NCI-H1105 (cell line): ENCODE measurements around the gene BRMS1.
"Not testable (repeated sequence)": the region's sequence is repeated elsewhere in the genome, so short reads cannot be mapped to it uniquely, and the experiment has no call there.

ENCODE experiments used
- DNase-seq: peaks from one replicate; lab custom pipeline; 2025; lab: John Stamatoyannopoulos, UW

The BRMS1 gene

GRCh38 chr11:66322732-66323427 lies 22.0 kb downstream of the BRMS1 start:
- no peak for DNase-seq

DNA sequence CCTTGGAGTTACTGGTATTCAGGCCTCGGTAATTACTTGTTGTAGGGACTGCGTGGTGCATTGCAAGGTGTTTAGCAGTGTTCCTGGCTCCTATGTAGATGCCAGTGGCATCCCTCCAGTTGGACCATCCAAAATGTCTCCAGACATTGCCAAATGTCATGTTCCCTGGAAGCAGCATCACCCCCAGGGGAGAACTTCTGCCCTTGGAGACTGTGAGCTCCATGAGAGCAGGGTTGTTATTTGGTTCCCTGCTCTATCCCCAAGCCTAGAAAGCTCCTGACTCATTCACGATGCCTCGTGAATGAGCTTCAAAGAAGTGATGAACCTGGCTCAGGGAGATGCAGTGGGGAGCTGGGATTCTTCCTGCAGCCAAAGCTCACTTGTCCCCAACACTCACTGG lies 23.3 kb downstream of the BRMS1 start:
- DNase-seq, result no peak

- not testable (repeated sequence) for DNase-seq
Observed at GRCh38 chr11:66320748-66321147, 24.2 kb downstream of the BRMS1 start.

DNA sequence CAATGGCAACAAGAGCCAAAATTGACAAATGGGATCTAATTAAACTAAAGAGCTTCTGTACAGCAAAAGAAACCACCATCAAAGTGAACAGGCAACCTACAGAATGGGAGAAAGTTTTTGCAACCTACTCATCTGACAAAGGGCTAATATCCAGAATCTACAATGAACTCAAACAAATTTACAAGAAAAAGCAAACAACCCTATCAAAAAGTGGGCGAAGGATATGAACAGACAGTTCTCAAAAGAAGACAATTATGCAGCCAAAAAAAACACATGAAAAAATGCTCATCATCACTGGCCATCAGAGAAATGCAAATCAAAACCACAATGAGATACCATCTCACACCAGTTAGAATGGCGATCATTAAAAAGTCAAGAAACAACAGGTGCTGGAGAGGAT lies 24.6 kb downstream of the BRMS1 start:
- not testable (repeated sequence) for DNase-seq

DNA sequence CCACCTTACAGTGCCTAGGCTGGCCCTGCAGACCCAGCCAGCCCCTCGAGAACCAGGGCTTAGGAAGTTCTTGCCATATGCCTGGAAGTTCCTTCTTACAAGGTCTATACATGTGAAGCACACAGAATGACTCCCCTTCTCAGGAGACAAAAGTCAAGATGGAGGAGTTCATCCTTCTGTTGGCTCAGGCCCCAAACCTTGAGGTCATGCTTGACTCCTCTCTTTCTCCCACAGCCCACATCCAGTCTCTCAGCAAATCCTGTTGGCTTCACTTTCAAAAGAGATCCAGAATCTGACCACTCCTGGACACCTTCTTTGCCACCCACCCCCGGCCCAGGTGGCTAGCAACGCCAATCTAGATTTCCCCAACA lies 26.3 kb downstream of the BRMS1 start:
- no peak for DNase-seq

- DNase-seq, result no peak
Observed at GRCh38 chr11:66317723-66318599, 26.9 kb downstream of the BRMS1 start.

- no peak for DNase-seq
Observed at GRCh38 chr11:66317322-66317722, 27.6 kb downstream of the BRMS1 start.

- DNase-seq, result no peak
Observed at GRCh38 chr11:66316849-66317251, 28.1 kb downstream of the BRMS1 start, which contains the start of gene CD248. Gene CD248 (minus strand): TSS chr11:66317044. CDS start chr11:66317027, 17 bp downstream.

GRCh38 chr11:66315921-66316811 lies 28.7 kb downstream of the BRMS1 start:
- no peak for DNase-seq

DNA sequence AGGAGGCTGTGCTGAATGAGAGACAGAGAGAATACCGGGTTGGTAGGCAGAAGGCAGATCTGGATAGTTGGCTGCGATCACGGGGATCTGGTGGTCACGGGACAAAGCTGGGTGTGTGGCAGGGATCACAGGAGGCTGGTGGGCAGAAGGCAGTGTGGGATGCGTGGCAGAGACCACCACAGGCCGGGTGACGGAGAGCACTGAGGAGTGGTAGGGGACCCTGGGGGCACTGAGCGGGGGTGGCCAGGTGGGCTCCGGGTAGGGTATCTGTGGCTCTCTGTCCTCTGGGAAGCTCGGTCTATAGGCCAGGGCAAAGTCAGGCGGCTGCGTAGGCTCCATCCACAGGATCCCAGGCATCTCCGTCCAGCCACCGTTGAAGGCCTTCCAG lies 29.4 kb downstream of the BRMS1 start:
- no peak for DNase-seq

GRCh38 chr11:66314561-66315497 lies 30.1 kb downstream of the BRMS1 start:
- no peak for DNase-seq

DNA sequence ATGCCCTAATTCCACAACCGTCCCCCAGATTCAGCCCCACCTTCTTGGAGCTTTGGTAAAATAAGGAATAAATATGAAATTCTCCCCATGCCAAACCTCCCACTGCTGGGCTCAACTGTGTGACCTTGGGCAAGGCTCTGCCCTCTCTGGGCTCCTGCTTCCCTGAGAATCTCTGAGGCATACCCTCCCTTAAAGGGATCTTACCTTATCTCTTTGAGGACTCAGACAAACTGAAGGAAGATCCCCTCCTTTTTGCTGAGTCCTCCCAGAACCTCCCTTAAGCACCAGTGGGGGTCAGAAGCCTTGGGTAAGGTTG lies 30.8 kb downstream of the BRMS1 start:
- DNase-seq, result no peak

DNA sequence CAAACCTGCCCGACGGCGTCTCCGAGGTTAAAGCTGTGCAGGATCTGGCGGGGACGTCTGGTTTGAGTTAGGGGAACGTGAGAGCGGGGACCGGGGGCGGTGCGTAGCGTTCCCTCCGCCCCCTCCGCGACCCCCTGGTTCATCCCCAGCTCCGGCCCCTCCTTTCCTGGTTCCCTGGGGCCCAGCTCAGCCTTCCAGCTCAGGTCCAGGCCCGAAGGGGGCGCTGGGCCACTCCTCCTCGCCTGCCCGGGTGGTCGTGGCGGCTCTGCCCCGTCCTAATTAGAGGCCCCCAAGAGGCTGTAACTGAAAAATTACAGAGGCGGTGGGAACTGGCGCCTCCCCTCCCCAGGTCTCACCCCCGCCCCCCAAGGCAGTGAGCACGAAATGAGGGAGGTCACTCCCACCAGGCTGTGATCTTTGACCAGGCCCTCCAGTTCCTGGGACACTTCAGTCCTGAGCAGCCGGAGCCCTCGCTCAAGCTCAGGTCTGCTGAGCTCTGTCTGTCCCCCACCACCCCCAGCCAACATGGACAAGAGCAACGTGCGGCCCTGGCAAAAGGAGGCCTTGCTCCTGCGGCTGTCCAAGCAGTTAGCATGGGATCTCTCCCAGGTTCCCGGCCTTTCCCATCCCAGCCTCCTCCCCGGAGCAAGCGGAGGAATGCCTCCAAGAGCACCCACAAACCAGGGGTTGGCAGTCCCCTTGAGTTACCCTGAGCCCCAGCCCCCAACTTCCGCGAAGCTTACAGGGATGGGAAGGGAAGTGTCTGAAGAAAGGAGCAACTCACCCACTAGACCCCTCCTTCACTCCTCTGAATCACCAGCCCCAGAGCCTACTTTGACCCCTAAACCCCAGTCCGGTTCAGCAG lies 31.4 kb downstream of the BRMS1 start:
- DNase-seq, result no peak

DNA sequence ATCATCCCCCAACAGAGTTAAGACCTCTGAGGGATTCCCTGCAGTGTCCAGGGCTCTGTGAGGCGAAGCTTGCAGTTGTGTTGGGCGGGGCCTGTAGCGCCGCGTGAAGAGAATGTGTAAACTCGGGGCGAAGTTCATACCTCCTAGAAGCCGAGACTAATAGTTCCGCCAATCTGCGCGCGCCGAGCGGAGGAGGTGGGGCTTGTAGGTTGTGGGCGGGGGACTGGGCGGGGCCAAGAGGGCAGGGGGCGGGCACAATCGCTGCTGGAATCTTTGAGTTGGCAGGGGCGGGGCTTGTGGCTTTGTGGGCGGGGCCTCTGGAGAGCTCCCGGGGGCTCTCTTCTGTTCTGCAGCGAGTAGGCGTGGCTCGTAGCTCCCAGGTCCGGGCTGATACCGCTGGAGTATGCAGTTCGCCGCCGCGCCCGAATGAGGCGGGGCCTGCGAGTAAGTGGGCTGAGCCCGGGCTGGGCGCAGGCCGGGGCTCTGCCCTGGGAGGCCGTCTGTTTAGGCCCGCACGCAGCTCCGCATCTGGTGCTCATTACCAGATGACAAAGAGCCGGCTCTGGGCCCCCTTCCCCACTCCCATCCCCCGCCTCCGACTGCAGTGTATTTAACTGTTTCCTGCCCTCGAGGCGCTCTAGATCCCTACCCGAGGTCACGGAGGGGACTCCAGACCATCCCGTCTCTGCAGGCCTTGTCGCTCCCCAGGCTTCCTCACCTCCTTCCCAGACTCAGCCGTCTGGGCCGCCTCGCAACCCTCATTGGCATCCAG lies 32.2 kb downstream of the BRMS1 start:
- DNase-seq, result peak; percentile 96

- peak; percentile 97 for DNase-seq
Observed at GRCh38 chr11:66311965-66312548, 32.8 kb downstream of the BRMS1 start.

- DNase-seq, result no peak
Observed at GRCh38 chr11:66311470-66311964, 33.4 kb downstream of the BRMS1 start.

GRCh38 chr11:66310803-66311440 lies 34.0 kb downstream of the BRMS1 start:
- not testable (repeated sequence) for DNase-seq

- DNase-seq, result no peak
Observed at GRCh38 chr11:66310324-66310723, 34.6 kb downstream of the BRMS1 start.
